Neural progenitor cell (in vitro differentiated cells): ENCODE measurements around the gene ZNF787. TPM values are rescaled to one million over a fixed set of nuclear protein-coding genes. Genes with fewer than 3 reads are reported as not detected.
A peak's percentile ranks its signal among the peaks of the same experiment; 100 is the strongest.

ENCODE experiments used
- DNase-seq: peaks from one replicate; pipeline ENCODE4 v3.0.0-alpha.2; 2016; ENCODE audit warnings: low spot score
- H2AFZ ChIP-seq: fragments of 200-600 bp; sonication (generic); replicated peaks from 2 replicates; pipeline ENCODE4 v1.6.1; 2016; ENCODE audit warnings: antibody characterized with exemption
- H3F3A ChIP-seq: fragments of 200-600 bp; sonication (generic); 2 replicates; pipeline ENCODE4 v1.6.1; 2016; ENCODE audit warnings: antibody characterized with exemption, low read depth
- H3K27ac ChIP-seq: fragments of 200-600 bp; sonication (generic); 2 replicates; pipeline ENCODE4 v1.5.1; 2016; ENCODE audit warnings: mild to moderate bottlenecking
- H3K27me3 ChIP-seq: fragments of 200-600 bp; sonication (generic); 2 replicates; pipeline ENCODE4 v1.6.1; 2016; ENCODE audit warnings: mild to moderate bottlenecking, moderate library complexity
- H3K36me3 ChIP-seq: fragments of 200-600 bp; sonication (generic); 2 replicates; pipeline ENCODE4 v1.5.1; 2016
- H3K4me1 ChIP-seq: fragments of 200-600 bp; sonication (generic); 2 replicates; pipeline ENCODE4 v1.6.1; 2016; ENCODE audit warnings: mixed run types
- H3K4me2 ChIP-seq: fragments of 200-600 bp; sonication (generic); 2 replicates; pipeline ENCODE4 v1.6.1; 2016
- H3K4me3 ChIP-seq: fragments of 200-600 bp; sonication (generic); 2 replicates; pipeline ENCODE4 v1.5.1; 2016
- H3K79me2 ChIP-seq: fragments of 200-600 bp; sonication (generic); 2 replicates; pipeline ENCODE4 v1.6.1; 2016; ENCODE audit warnings: low read depth
- H3K9ac ChIP-seq: fragments of 200-600 bp; sonication (generic); 2 replicates; pipeline ENCODE4 v1.6.1; 2016
- H3K9me3 ChIP-seq: fragments of 200-600 bp; sonication (generic); 2 replicates; pipeline ENCODE4 v1.5.1; 2016; ENCODE audit warnings: low read depth
- H4K20me1 ChIP-seq: fragments of 200-600 bp; sonication (generic); 2 replicates; pipeline ENCODE4 v1.6.1; 2016; ENCODE audit warnings: low read depth
- H3K27ac Mint-ChIP-seq: 3 replicates; pipeline ENCODE4 v1.8.0; 2021; ENCODE audit warnings: mixed read lengths
- H3K27me3 Mint-ChIP-seq: 2 replicates; pipeline ENCODE4 v1.8.0; 2022; ENCODE audit warnings: low read depth, mild to moderate bottlenecking, inconsistent platforms, moderate library complexity, mixed read lengths; ENCODE audit not compliant: insufficient read depth
- H3K36me3 Mint-ChIP-seq: 3 replicates; pipeline ENCODE4 v1.8.0; 2021; ENCODE audit warnings: mixed read lengths
- H3K4me1 Mint-ChIP-seq: 3 replicates; pipeline ENCODE4 v1.8.0; 2021; ENCODE audit warnings: mixed read lengths
- H3K4me3 Mint-ChIP-seq: 3 replicates; pipeline ENCODE4 v1.8.0; 2021; ENCODE audit warnings: mild to moderate bottlenecking, moderate library complexity, mixed read lengths
- H3K9me3 Mint-ChIP-seq: 3 replicates; pipeline ENCODE4 v1.8.0; 2020; ENCODE audit warnings: mixed read lengths
- EZH2 ChIP-seq: fragments of 200-600 bp; sonication (generic); IDR thresholded peaks from 2 replicates; pipeline ENCODE4 v1.6.1; 2017; ENCODE audit warnings: antibody characterized with exemption, mild to moderate bottlenecking, moderate library complexity
- EZH2phosphoT487 ChIP-seq: fragments of 200-600 bp; sonication (generic); IDR thresholded peaks from 2 replicates; pipeline ENCODE4 v1.6.1; 2017; ENCODE audit warnings: antibody characterized with exemption
- total RNA-seq: library from RNA; depleted of rRNA; stranded (reverse); fragments of >200 nt; gene quantifications from 2 replicates; pipeline ENCODE4 v1.2.3, GENCODE V29; 2015; ENCODE audit warnings: low replicate concordance
- TF ChIP-seq, protein P1 (sequence below): fragments of 200-600 bp; sonication (generic); IDR thresholded peaks from 2 replicates; pipeline ENCODE4 v1.5.1; 2017; ENCODE audit warnings: antibody characterized with exemption, mild to moderate bottlenecking

Gene ZNF787
- total RNA-seq, 1 donor from 2014 or later = 2.2 TPM

GRCh38 chr19:56142087-56142787 is 21.1 kb upstream of the ZNF787 start:
- Mint-ChIP-seq H3K9me3 (no peaks in the 10 kb centered on the region), H3K4me1 (peaks cover 30% of the 10 kb centered on the region), H3K4me3 (peak overlapping the region; percentile 85), H3K27me3 (no peaks in the 10 kb centered on the region), H3K36me3 (peaks cover 2% of the 10 kb centered on the region), H3K27ac (peak overlapping the region; percentile 96)
- no peak for DNase-seq
- Histone ChIP-seq H3F3A (peaks cover 9% of the 10 kb centered on the region), H3K4me2 (peak overlapping the region; percentile 93), H2AFZ (no peak overlapping the region), H3K4me1 (peaks cover 16% of the 10 kb centered on the region), H3K36me3 (no peaks in the 10 kb centered on the region), H3K27me3 (no peaks in the 10 kb centered on the region), H3K79me2 (peaks cover 45% of the 10 kb centered on the region), H3K4me3 (peak overlapping the region; percentile 50), H3K9ac (peak overlapping the region; percentile 33), H4K20me1 (peaks cover 7% of the 10 kb centered on the region), H3K9me3 (no peaks in the 10 kb centered on the region), H3K27ac (no peak overlapping the region)
- TF ChIP-seq EZH2 (no peak), EZH2phosphoT487 (no peak)
- TF ChIP-seq, protein P1, sequence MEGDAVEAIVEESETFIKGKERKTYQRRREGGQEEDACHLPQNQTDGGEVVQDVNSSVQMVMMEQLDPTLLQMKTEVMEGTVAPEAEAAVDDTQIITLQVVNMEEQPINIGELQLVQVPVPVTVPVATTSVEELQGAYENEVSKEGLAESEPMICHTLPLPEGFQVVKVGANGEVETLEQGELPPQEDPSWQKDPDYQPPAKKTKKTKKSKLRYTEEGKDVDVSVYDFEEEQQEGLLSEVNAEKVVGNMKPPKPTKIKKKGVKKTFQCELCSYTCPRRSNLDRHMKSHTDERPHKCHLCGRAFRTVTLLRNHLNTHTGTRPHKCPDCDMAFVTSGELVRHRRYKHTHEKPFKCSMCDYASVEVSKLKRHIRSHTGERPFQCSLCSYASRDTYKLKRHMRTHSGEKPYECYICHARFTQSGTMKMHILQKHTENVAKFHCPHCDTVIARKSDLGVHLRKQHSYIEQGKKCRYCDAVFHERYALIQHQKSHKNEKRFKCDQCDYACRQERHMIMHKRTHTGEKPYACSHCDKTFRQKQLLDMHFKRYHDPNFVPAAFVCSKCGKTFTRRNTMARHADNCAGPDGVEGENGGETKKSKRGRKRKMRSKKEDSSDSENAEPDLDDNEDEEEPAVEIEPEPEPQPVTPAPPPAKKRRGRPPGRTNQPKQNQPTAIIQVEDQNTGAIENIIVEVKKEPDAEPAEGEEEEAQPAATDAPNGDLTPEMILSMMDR = no peak

DNA sequence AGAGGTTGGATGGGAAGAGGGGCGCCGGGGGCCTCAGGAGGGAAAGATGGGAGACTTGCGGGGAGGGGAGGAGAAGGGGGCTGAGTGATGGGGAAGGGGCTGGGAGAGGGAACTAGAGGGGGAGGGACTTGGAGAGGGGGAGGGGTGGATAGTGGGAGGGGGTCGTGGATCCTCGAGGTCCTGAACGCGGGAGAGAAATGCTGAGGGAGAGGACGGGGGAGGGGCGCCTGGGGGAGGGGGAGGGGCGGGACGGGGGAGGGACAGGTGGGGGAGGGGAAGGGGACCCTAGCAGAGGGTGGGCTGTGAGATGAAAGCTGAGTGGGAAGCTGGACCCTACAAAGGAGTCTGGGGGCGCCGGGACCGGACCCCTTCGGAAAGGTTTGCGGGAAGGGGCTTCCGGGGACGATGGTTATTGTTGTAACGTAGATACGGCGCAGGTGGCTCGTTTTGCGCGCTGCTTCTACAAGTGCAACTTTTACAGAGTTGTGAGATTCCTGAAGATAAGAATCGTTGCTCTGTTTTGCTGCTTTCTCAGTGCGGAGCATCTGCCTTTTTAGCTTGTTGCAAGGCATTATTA is 20.4 kb upstream of the ZNF787 start:
- Mint-ChIP-seq H3K36me3 (peaks cover under 1% of the 10 kb centered on the region), H3K9me3 (no peaks in the 10 kb centered on the region), H3K4me1 (peaks cover 31% of the 10 kb centered on the region), H3K4me3 (peak overlapping the region; percentile 85), H3K27me3 (no peaks in the 10 kb centered on the region), H3K27ac (peak overlapping the region; percentile 96)
- Histone ChIP-seq H3K4me1 (peaks cover 20% of the 10 kb centered on the region), H3K27ac (no peak overlapping the region), H3F3A (peaks cover 15% of the 10 kb centered on the region), H3K36me3 (no peaks in the 10 kb centered on the region), H3K4me3 (peak overlapping the region; percentile 50), H3K9me3 (no peaks in the 10 kb centered on the region), H3K27me3 (no peaks in the 10 kb centered on the region), H2AFZ (no peak overlapping the region), H4K20me1 (peaks cover 7% of the 10 kb centered on the region), H3K9ac (peak overlapping the region; percentile 33), H3K4me2 (peak overlapping the region; percentile 93), H3K79me2 (peaks cover 45% of the 10 kb centered on the region)
- no peak for TF ChIP-seq EZH2
- TF ChIP-seq, protein P1 = no peak
- no peak for TF ChIP-seq EZH2phosphoT487
- DNase-seq = peak; percentile 59

DNA sequence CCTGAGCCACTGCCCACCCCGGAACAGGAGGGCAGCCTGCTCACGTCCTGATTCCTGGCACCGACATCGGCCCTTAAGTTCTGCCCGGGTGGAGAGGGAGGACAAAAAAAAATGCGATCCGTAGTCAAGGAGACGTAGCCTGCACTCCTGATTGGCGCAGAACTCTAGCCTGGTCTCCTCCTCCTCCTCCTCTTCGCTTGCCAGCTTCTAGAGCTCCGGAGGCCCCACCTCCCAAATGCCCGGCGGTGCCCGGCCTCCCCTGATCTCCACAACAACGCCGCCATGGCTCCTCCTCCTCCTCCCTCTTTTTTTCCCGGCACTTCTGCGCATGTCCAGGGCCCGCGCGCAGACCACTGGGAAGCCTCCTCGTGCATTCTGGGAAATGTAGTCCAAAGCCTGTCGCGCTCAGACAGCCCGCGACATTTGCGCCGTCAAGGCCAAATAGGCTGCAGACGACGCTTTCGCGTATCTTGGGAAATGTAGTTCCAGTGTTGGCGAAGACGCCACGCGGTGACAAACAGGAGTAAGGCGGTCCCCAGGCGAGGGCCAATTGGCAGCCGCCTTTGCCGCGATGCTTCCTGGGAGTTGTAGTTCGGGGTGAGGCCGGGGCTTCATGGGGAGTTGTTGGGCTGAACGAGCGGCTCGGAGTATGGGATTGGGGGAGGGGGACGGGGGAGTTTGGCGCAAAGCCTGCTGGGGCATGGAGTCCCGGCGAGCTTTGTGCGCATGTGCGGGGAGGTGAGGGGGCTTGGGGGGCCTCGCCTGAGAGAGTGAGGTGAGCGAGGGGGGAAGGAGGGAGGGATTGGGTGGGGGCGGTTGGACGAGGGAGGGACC is 19.7 kb upstream of the ZNF787 start, which contains the start of gene ZNF444:
Gene ZNF444, plus strand, starts transcription at position 705 of the 834 bp plus-strand sequence. CDS start 5,625 bp downstream, outside the sequence.
- peak; percentile 99 for DNase-seq
- Mint-ChIP-seq H3K9me3 (no peaks in the 10 kb centered on the region), H3K27ac (peak within 1 kb of the TSS; percentile 96), H3K36me3 (no peaks in the 10 kb centered on the region), H3K27me3 (no peaks in the 10 kb centered on the region), H3K4me1 (peaks cover 37% of the 10 kb centered on the region), H3K4me3 (peak within 1 kb of the TSS; percentile 85)
- Histone ChIP-seq H3K4me2 (peak within 1 kb of the TSS; percentile 93), H3K79me2 (peaks cover 43% of the 10 kb centered on the region), H4K20me1 (peaks cover 7% of the 10 kb centered on the region), H3K27me3 (no peaks in the 10 kb centered on the region), H2AFZ (peak within 1 kb of the TSS; percentile 76), H3F3A (peaks cover 20% of the 10 kb centered on the region), H3K4me3 (peak within 1 kb of the TSS; percentile 50), H3K36me3 (no peaks in the 10 kb centered on the region), H3K4me1 (peaks cover 25% of the 10 kb centered on the region), H3K27ac (peak within 1 kb of the TSS; percentile 83), H3K9me3 (no peaks in the 10 kb centered on the region), H3K9ac (peak within 1 kb of the TSS; percentile 33)
- no peak for TF ChIP-seq EZH2phosphoT487
- TF ChIP-seq EZH2 = no peak
- TF ChIP-seq, protein P1 = no peak
